Body of pancreas (tissue), 4 donors: ENCODE data around the gene RABEP2.

Source experiments
- CTCF ChIP-seq, 7 experiments: fragments of 450-650 bp in 4 of 7; fragments of 200-600 bp in 3 of 7; sonication (generic) in 3 of 7; IDR thresholded peaks; one replicate each; pipeline ENCODE4 v1.5.1; 2016 to 2019; ENCODE audit warnings: antibody characterized with exemption in 7 of 7
- POLR2A ChIP-seq, 3 donors: fragments of 450-650 bp; IDR thresholded peaks; one replicate each; pipeline ENCODE4 v1.6.1; 2016; ENCODE audit warnings: antibody characterized with exemption in 3 of 3, mild to moderate bottlenecking in 2 of 3

DNA sequence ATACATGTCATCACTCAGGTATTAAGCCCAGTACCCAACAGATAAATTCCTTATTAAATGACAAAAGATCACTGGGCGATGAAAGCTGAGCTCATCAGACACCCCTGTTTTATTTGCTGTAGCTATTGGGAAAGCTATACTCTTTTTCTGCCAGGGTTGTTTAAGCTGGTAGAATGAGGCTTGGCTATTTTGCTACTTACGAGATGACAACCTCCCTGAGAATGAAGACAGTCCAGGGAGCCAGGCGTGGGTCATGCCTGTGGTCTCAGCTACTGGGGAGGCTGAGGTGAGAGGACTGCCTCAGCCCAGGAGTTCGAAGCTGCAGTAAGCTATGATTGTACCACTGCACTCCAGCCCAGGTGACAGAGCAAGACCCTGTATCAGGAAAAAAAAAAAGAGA, 65.7 kb downstream of the RABEP2 start:
- no peak for TF ChIP-seq CTCF (IDR thresholded peaks at IDR 0.05)
- no peak for TF ChIP-seq POLR2A (IDR thresholded peaks at IDR 0.05)
